ENCODE measurements around the gene SLC16A13. TPM values are rescaled to one million over a fixed set of nuclear protein-coding genes. Genes with fewer than 3 reads are reported as not detected.

Gene SLC16A13
- total and polyA plus RNA-seq, 2 donors, result 0.42 to 2.5 TPM

DNA sequence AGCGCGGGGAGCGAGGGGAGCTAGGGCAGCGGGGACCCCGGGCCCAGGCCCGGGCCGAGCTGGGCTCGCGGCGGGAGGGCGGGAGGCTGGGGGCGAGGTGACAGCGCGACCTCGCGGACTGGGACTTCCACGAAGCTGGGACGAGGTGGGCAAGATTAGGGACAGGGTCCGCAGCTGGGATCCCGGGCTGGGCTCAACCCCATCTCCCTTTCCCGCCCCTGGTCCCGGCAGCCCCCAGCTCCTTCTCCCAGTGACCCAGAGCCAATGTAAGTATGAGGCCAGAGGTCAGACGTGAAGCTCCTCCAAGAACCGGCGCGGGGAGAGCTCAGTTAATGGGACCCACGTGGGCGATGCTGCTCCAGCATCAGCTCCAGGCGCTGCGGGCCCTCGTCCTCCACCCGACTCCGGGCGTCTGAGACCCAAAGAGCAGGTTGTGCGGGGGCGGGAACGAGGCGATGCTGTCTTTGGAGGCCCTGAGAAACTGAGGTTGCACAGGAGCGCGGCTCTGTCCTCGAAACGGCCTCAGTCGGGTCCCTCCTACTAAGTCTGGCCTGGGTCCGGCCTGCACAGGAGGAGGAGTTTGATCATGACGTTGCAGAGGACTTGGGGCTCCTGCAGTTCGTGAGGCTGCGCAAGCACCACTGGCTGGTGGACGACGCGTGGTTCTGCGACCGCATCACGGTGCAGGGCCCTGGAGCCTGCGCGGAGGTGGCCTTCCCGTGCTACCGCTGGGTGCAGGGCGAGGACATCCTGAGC, 39.4 kb upstream of the SLC16A13 start:
- no peak for DNase-seq (ENCODE audit: low read depth in 6 of 9, low spot score in 9 of 9)
- peaks cover 30 to 50% of the 10 kb centered on the region in 2 donors for H3K36me3 ChIP-seq (ENCODE audit: control insufficient read depth in 2 of 2, insufficient read depth in 2 of 2, low read length in 1 of 2)
- 86% methylated on average over 58 of the region's 58 CpGs for WGBS
- no peaks in the 10 kb centered on the region for H3K4me1 ChIP-seq (ENCODE audit: control insufficient read depth in 2 of 2, insufficient read depth in 2 of 2, low read length in 2 of 2)
- H3K9me3 ChIP-seq (ENCODE audit: control insufficient read depth in 2 of 2, insufficient read depth in 1 of 2, low read length in 1 of 2), result peaks cover 0 to 1% of the 10 kb centered on the region in 2 donors
- H3K27ac ChIP-seq (ENCODE audit: low read depth in 1 of 2, low read length in 1 of 2), result no peak overlapping the region
- H3K4me3 ChIP-seq (ENCODE audit: low read length in 2 of 2), result no peak overlapping the region
- peaks cover 0 to 18% of the 10 kb centered on the region in 2 donors for H3K27me3 ChIP-seq (ENCODE audit: control insufficient read depth in 2 of 2, insufficient read depth in 1 of 2, low read length in 1 of 2)

DNA sequence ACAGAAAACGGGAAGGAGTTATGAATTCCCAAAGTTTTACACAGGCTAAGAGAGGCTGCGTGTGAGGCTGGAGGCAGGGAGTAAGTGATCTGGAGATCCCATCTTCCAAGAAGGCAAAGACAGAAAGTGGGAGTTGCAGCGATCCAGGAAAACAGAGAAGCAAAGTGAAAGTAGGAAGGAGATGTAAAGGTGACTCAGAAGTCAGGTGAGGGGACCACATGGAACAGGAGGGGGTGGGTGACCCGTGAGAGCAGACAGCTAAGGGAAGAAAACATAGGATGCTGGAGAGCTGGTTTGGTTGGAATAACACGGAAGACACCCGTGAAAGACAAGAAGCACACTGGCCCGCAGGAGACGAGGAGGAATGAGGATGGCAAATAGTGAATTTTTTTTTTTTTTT, 38.6 kb upstream of the SLC16A13 start:
- DNase-seq (ENCODE audit: low read depth in 6 of 9, low spot score in 9 of 9), result no peak
- Histone ChIP-seq H3K27me3 (ENCODE audit: control insufficient read depth in 2 of 2, insufficient read depth in 1 of 2, low read length in 1 of 2) (peaks cover 0 to 18% of the 10 kb centered on the region in 2 donors), H3K4me3 (ENCODE audit: low read length in 2 of 2) (no peak overlapping the region), H3K9me3 (ENCODE audit: control insufficient read depth in 2 of 2, insufficient read depth in 1 of 2, low read length in 1 of 2) (peaks cover 0 to 1% of the 10 kb centered on the region in 2 donors), H3K36me3 (ENCODE audit: control insufficient read depth in 2 of 2, insufficient read depth in 2 of 2, low read length in 1 of 2) (peaks cover 37 to 55% of the 10 kb centered on the region in 2 donors), H3K27ac (ENCODE audit: low read depth in 1 of 2, low read length in 1 of 2) (no peak overlapping the region), H3K4me1 (ENCODE audit: control insufficient read depth in 2 of 2, insufficient read depth in 2 of 2, low read length in 2 of 2) (no peaks in the 10 kb centered on the region)
- WGBS, result 94% methylated on average over 8 of the region's 8 CpGs

GRCh38 chr17:6998855-6999508, 36.8 kb upstream of the SLC16A13 start:
- WGBS, result 92% methylated on average over 11 of the region's 11 CpGs
- Histone ChIP-seq H3K27ac (ENCODE audit: low read depth in 1 of 2, low read length in 1 of 2) (no peak overlapping the region), H3K36me3 (ENCODE audit: control insufficient read depth in 2 of 2, insufficient read depth in 2 of 2, low read length in 1 of 2) (peaks cover 43 to 57% of the 10 kb centered on the region in 2 donors), H3K9me3 (ENCODE audit: control insufficient read depth in 2 of 2, insufficient read depth in 1 of 2, low read length in 1 of 2) (peaks cover 0 to 1% of the 10 kb centered on the region in 2 donors), H3K4me3 (ENCODE audit: low read length in 2 of 2) (no peak overlapping the region), H3K27me3 (ENCODE audit: control insufficient read depth in 2 of 2, insufficient read depth in 1 of 2, low read length in 1 of 2) (peaks cover 0 to 18% of the 10 kb centered on the region in 2 donors), H3K4me1 (ENCODE audit: control insufficient read depth in 2 of 2, insufficient read depth in 2 of 2, low read length in 2 of 2) (no peaks in the 10 kb centered on the region)
- DNase-seq (ENCODE audit: low read depth in 6 of 9, low spot score in 9 of 9), result no peak

- Histone ChIP-seq H3K36me3 (ENCODE audit: control insufficient read depth in 2 of 2, insufficient read depth in 2 of 2, low read length in 1 of 2) (peaks cover 40 to 48% of the 10 kb centered on the region in 2 donors), H3K27me3 (ENCODE audit: control insufficient read depth in 2 of 2, insufficient read depth in 1 of 2, low read length in 1 of 2) (peaks cover 0 to 4% of the 10 kb centered on the region in 2 donors), H3K9me3 (ENCODE audit: control insufficient read depth in 2 of 2, insufficient read depth in 1 of 2, low read length in 1 of 2) (peaks cover 0 to 1% of the 10 kb centered on the region in 2 donors), H3K4me3 (ENCODE audit: low read length in 2 of 2) (no peak overlapping the region), H3K4me1 (ENCODE audit: control insufficient read depth in 2 of 2, insufficient read depth in 2 of 2, low read length in 2 of 2) (no peaks in the 10 kb centered on the region), H3K27ac (ENCODE audit: low read depth in 1 of 2, low read length in 1 of 2) (no peak overlapping the region)
- DNase-seq (ENCODE audit: low read depth in 6 of 9, low spot score in 9 of 9), result peak in 2 of 9 donors; percentile 43 to 45
- 85% methylated on average over 10 of the region's 10 CpGs for WGBS
Measured at GRCh38 chr17:7001318-7001961, 34.4 kb upstream of the SLC16A13 start.

- no peak overlapping the region for H3K27ac ChIP-seq (ENCODE audit: low read depth in 1 of 2, low read length in 1 of 2)
- H3K36me3 ChIP-seq (ENCODE audit: control insufficient read depth in 2 of 2, insufficient read depth in 2 of 2, low read length in 1 of 2), result peaks cover 44 to 46% of the 10 kb centered on the region in 2 donors
- DNase-seq (ENCODE audit: low read depth in 6 of 9, low spot score in 9 of 9), result no peak
- no peaks in the 10 kb centered on the region for H3K4me1 ChIP-seq (ENCODE audit: control insufficient read depth in 2 of 2, insufficient read depth in 2 of 2, low read length in 2 of 2)
- 97% methylated on average over 6 of the region's 6 CpGs for WGBS
- H3K27me3 ChIP-seq (ENCODE audit: control insufficient read depth in 2 of 2, insufficient read depth in 1 of 2, low read length in 1 of 2), result no peaks in the 10 kb centered on the region
- H3K9me3 ChIP-seq (ENCODE audit: control insufficient read depth in 2 of 2, insufficient read depth in 1 of 2, low read length in 1 of 2), result peaks cover 0 to 1% of the 10 kb centered on the region in 2 donors
- H3K4me3 ChIP-seq (ENCODE audit: low read length in 2 of 2), result no peak overlapping the region
Measured at GRCh38 chr17:7002288-7003047, 33.3 kb upstream of the SLC16A13 start.

DNA sequence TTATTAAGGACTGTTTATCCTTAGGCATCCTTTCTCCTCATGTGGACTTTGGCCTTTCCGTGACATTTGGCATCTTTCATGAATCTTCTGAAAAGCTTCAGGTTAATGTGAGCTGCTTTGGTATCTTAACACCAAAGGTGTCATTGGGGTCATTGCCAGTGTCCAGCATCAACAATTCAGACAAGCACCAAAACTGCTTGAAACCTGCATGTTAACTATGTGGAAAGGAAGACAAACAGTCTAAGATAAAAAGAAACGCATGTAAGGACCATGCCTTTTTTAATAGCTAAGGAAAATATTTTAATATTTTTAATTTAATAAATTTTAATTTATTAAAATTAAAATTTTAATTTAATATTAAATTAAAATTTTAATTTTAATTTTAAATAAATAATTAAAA, 32.1 kb upstream of the SLC16A13 start:
- H3K27ac ChIP-seq (ENCODE audit: low read depth in 1 of 2, low read length in 1 of 2), result no peak overlapping the region
- no peaks in the 10 kb centered on the region for H3K4me1 ChIP-seq (ENCODE audit: control insufficient read depth in 2 of 2, insufficient read depth in 2 of 2, low read length in 2 of 2)
- WGBS, result over 99% methylated on average over 2 of the region's 2 CpGs
- peaks cover 0 to 1% of the 10 kb centered on the region in 2 donors for H3K9me3 ChIP-seq (ENCODE audit: control insufficient read depth in 2 of 2, insufficient read depth in 1 of 2, low read length in 1 of 2)
- peaks cover 38 to 42% of the 10 kb centered on the region in 2 donors for H3K36me3 ChIP-seq (ENCODE audit: control insufficient read depth in 2 of 2, insufficient read depth in 2 of 2, low read length in 1 of 2)
- H3K4me3 ChIP-seq (ENCODE audit: low read length in 2 of 2), result no peak overlapping the region
- no peaks in the 10 kb centered on the region for H3K27me3 ChIP-seq (ENCODE audit: control insufficient read depth in 2 of 2, insufficient read depth in 1 of 2, low read length in 1 of 2)
- no peak for DNase-seq (ENCODE audit: low read depth in 6 of 9, low spot score in 9 of 9)

- Histone ChIP-seq H3K9me3 (ENCODE audit: control insufficient read depth in 2 of 2, insufficient read depth in 1 of 2, low read length in 1 of 2) (no peaks in the 10 kb centered on the region), H3K27me3 (ENCODE audit: control insufficient read depth in 2 of 2, insufficient read depth in 1 of 2, low read length in 1 of 2) (no peaks in the 10 kb centered on the region), H3K4me3 (ENCODE audit: low read length in 2 of 2) (no peak overlapping the region), H3K27ac (ENCODE audit: low read depth in 1 of 2, low read length in 1 of 2) (no peak overlapping the region), H3K36me3 (ENCODE audit: control insufficient read depth in 2 of 2, insufficient read depth in 2 of 2, low read length in 1 of 2) (peaks cover 29 to 34% of the 10 kb centered on the region in 2 donors), H3K4me1 (ENCODE audit: control insufficient read depth in 2 of 2, insufficient read depth in 2 of 2, low read length in 2 of 2) (no peaks in the 10 kb centered on the region)
- DNase-seq (ENCODE audit: low read depth in 6 of 9, low spot score in 9 of 9), result peak in 5 of 9 donors; percentile 59 to 86 (median 69)
- WGBS, result 95% methylated on average over 2 of the region's 2 CpGs
Measured at GRCh38 chr17:7004398-7005253, 31.2 kb upstream of the SLC16A13 start.

- Histone ChIP-seq H3K4me3 (ENCODE audit: low read length in 2 of 2) (no peak overlapping the region), H3K4me1 (ENCODE audit: control insufficient read depth in 2 of 2, insufficient read depth in 2 of 2, low read length in 2 of 2) (peaks cover 2% of the 10 kb centered on the region in 2 donors), H3K9me3 (ENCODE audit: control insufficient read depth in 2 of 2, insufficient read depth in 1 of 2, low read length in 1 of 2) (no peaks in the 10 kb centered on the region), H3K27ac (ENCODE audit: low read depth in 1 of 2, low read length in 1 of 2) (no peak overlapping the region), H3K36me3 (ENCODE audit: control insufficient read depth in 2 of 2, insufficient read depth in 2 of 2, low read length in 1 of 2) (peaks cover 19 to 23% of the 10 kb centered on the region in 2 donors), H3K27me3 (ENCODE audit: control insufficient read depth in 2 of 2, insufficient read depth in 1 of 2, low read length in 1 of 2) (no peaks in the 10 kb centered on the region)
- 93% methylated on average over 7 of the region's 7 CpGs for WGBS
- DNase-seq (ENCODE audit: low read depth in 6 of 9, low spot score in 9 of 9), result no peak
Measured at GRCh38 chr17:7005716-7006115, 30.1 kb upstream of the SLC16A13 start.
